ENCODE data around the gene ALOX12. TPM values are rescaled to one million over a fixed set of nuclear protein-coding genes. Genes with fewer than 3 reads are reported as not detected.

The ALOX12 gene
- total RNA-seq, 1 experiment from 2014 or later = not detected

DNA sequence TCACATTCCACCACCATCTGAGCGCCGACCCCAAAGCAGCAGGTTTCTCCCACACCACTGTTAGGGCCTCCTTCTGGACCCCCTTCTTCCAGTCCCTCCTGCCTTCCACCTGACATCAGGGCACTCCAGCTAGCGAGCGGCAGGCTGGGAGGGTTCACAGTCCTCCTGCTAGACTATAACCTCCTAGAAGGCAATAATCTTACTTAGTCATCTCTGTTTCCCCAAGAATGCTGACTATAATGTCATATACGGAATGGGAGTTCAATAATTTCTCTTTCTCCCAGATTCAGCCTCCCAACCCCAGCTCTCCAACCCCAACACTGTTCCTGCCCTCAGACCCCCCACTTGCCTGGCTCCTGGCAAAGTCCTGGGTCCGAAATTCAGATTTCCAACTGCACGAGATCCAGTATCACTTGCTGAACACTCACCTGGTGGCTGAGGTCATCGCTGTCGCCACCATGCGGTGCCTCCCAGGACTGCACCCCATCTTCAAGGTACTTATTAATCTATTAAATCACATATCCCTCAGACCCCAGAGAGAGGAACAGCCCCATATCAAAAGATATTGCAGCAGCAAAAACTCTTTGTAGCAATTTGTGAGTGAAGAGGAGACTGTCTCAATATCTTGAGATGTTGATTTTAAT lies 5.6 kb downstream of the ALOX12 start:
- DNase-seq (ENCODE audit: low read depth) = peak; percentile 54

GRCh38 chr17:7002288-7003047 lies 6.6 kb downstream of the ALOX12 start:
- DNase-seq (ENCODE audit: low read depth) = no peak

DNA sequence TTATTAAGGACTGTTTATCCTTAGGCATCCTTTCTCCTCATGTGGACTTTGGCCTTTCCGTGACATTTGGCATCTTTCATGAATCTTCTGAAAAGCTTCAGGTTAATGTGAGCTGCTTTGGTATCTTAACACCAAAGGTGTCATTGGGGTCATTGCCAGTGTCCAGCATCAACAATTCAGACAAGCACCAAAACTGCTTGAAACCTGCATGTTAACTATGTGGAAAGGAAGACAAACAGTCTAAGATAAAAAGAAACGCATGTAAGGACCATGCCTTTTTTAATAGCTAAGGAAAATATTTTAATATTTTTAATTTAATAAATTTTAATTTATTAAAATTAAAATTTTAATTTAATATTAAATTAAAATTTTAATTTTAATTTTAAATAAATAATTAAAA lies 7.9 kb downstream of the ALOX12 start:
- DNase-seq (ENCODE audit: low read depth) = no peak

- DNase-seq (ENCODE audit: low read depth) = peak; percentile 54
These were observed 8.8 kb downstream of the ALOX12 start for GRCh38 chr17:7004398-7005253.

DNA sequence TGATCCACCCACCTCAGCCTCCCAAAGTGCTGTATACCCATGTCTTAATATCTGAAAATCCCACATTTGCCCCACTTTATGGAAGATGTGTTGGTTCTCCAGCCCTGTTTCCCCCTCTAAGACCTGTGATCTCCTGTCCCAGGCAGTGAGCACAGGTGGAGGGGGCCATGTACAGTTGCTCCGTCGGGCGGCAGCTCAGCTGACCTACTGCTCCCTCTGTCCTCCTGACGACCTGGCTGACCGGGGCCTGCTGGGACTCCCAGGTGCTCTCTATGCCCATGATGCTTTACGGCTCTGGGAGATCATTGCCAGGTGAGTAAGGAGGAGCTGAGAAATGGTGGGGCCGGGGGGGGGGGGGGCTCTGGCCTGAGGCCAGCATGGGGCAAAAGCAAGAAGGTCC lies 9.9 kb downstream of the ALOX12 start:
- no peak for DNase-seq (ENCODE audit: low read depth)

GRCh38 chr17:7007143-7007542 lies 11.3 kb downstream of the ALOX12 start:
- no peak for DNase-seq (ENCODE audit: low read depth)

DNA sequence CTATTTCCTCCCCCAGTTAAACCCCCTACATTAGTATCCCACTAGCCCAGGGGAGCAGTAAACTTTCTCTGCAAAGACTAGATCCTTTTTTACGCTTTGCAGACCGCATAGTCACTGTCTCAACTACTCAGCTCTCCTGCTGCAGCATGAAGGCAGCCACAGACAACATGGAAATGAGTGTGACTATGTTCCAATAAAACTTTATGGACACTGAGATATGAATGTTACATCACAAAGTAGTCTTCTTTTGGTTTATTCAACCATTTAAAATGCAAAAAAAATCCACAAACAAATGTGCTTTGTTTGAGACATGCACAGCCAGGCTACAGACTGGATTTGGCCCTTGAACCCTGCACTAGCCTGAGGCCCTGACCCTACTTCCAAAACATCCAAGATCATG lies 14.7 kb downstream of the ALOX12 start:
- DNase-seq (ENCODE audit: low read depth) = no peak

- no peak for DNase-seq (ENCODE audit: low read depth)
These were observed 15.6 kb downstream of the ALOX12 start for GRCh38 chr17:7011415-7011814.

- DNase-seq (ENCODE audit: low read depth) = no peak
These were observed 16.0 kb downstream of the ALOX12 start for GRCh38 chr17:7011942-7012254.

- DNase-seq (ENCODE audit: low read depth) = peak; percentile 99
These were observed 18.6 kb downstream of the ALOX12 start for GRCh38 chr17:7014261-7014994.

DNA sequence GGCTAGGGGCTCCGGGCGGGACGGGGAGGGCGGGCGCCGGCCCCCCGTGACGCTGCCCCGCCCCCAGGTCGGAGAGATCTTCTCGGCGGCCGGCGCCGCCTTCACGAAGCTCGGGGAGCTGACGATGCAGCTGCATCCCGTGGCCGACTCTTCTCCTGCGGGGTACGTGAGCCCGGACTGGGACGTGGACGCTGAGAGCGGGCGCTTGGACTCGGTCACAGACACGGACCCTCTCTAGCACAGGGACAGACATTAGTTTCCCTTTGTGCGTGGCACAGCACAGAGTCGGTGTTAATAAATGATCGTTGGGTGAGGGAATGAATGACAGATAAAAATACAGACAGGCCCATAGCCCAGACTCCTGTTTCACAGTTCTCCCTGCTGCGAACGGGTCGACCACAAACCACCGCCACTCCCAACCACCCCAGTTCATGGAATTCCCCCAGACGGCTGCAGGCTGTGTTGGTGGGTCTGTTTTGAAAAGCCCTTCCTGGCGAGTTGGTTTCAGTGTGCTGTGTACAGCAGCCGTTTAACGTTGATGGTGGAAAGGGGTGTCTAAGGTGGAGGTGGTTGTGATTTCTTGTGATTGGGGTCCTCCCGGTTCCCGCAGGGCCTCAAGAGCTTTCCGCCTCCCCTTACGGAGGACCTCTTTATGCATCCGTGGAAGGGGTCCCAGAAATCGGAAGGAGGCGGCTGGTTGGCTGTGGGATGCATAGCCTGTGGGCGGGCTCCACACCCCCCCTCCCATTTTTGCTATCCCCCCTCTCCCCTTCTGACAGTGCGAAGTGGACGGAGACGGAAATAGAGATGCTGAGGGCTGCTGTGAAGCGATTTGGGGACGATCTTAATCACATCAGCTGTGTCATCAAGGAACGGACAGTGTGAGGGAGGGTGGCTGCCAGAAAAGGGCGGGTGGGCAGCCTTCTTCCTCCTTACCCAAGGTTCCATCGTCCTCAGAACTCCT lies 19.4 kb downstream of the ALOX12 start:
- peak; percentile 89 for DNase-seq (ENCODE audit: low read depth)

DNA sequence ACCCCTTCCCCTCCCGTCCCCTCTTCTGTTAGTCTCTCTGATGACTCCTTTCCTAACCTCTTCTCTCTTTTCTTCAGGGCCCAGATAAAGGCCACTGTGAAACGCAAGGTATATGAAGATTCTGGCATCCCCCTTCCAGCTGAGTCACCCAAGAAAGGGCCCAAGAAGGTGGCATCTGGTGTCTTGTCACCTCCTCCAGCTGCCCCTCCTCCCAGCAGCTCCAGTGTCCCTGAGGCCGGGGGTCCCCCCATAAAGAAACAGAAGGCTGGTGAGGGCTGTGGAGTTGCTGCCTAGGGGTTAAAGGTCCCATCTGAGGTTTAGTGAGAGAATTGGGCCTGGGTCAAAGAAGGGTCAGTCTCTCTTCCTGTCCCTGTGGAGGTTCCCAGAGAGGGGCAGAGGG lies 20.6 kb downstream of the ALOX12 start:
- no peak for DNase-seq (ENCODE audit: low read depth)

GRCh38 chr17:7016886-7017826 lies 21.3 kb downstream of the ALOX12 start:
- no peak for DNase-seq (ENCODE audit: low read depth)

DNA sequence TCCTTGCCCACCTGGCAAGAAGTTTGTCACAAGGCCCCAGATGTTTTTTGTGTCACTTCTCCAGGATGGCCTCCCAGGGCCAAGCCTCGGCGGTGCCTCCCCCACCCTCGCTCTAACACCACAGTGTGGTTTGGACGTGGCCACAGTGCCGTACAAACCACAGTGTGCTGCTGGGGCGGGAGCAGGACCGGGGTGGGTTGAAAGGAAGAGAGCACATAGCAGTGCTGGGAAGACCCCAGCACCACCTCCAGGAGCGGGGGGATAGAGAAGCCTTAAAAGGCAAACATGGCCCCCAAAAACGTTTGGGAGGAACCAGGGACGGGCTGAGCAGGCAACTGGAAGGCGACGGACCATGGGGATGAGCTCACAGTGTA lies 22.0 kb downstream of the ALOX12 start:
- DNase-seq (ENCODE audit: low read depth) = no peak

DNA sequence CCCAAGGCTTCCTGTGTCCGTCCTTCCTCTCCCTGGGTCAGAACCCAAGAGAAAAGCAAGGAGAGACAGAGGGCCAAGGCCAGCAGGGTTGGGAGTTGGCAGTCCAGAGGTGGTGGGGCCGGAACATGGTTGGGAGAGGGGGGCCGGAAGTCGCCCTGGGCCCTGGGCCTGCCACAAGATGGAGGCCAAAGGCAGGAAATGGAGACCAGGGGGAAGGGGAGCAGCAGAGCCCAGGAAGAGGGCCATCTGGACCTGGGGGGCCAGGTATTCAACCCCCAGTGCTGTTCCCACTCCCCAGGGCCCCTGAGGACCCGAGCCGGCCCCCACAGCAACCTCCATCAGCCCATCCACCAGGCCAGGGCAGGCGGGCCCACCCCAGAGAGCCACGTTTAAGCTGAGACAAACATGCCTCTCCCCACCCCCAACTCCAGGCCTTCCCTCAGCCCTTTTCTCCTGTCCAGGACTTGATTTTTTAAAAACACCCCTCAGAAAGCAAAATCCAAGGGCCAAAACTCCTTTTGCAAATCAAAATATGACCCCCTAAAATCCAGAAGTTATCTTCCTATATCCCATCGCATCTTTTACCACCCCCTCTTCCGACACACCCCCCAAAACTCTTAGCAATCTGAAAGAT lies 22.6 kb downstream of the ALOX12 start:
- no peak for DNase-seq (ENCODE audit: low read depth)

GRCh38 chr17:7019367-7019766 lies 23.5 kb downstream of the ALOX12 start:
- DNase-seq (ENCODE audit: low read depth) = no peak

- DNase-seq (ENCODE audit: low read depth) = peak; percentile 59
These were observed 24.1 kb downstream of the ALOX12 start for GRCh38 chr17:7019839-7020519.

- no peak for DNase-seq (ENCODE audit: low read depth)
These were observed 25.2 kb downstream of the ALOX12 start for GRCh38 chr17:7020894-7021664.
